Measurements from ENCODE around the gene ANKS1B. TPM values are rescaled to one million over a fixed set of nuclear protein-coding genes. Genes with fewer than 3 reads are reported as not detected.

ANKS1B gene
- total and polyA plus RNA-seq, 3 experiments from 2014 or later, result 0.39 to 0.60 TPM; not detected in 1

DNA sequence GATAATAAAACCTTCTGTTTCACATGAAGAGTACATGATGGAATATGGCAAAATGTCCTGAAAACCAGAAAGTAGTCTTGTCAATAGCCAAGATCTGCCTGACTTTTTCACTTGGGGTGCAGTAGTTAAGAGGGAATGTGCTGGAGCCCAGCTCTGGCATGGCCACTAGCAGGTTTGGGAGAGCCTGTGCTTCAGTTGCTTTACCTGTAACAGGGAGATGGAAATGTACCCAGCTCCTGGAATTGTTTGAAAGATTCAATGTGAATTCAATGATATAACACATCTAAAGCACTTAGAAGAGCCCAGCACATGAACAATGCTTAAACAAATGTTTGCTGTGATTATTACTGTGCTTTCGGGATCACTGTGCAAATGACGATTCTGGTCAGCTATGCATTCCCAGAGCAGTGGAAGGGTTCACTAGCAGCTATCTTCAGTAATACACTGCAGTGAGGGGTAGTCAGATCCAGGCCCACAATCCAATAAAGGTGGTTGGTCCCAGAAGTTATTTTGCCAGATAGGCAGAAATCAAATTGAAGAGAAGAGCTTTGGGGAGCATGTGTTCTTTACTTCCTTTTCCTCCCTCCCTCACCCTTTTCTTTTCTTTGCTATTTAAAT, 1114.7 kb downstream of the ANKS1B start:
- Mint-ChIP-seq H3K9me3 (peaks cover 0 to 6% (median 0%) of the 10 kb centered on the region in 5 donors), H3K27me3 (peaks cover 0 to 12% of the 10 kb centered on the region in 2 donors), H3K4me3 (no peak overlapping the region), H3K27ac (no peak overlapping the region), H3K36me3 (no peaks in the 10 kb centered on the region), H3K4me1 (peaks cover 0 to 8% (median 4%) of the 10 kb centered on the region in 3 donors)
- H3K36me3 ChIP-seq (ENCODE audit: insufficient read depth, low read length), result no peaks in the 10 kb centered on the region
- H3K4me1 ChIP-seq (ENCODE audit: insufficient read depth, low read length), result no peaks in the 10 kb centered on the region
- H3K4me3 ChIP-seq (ENCODE audit: low read length), result no peak overlapping the region
- no peak for DNase-seq
- ChIA-PET POLR2A (no interaction called here), CTCF (no interaction called here)
- no peaks in the 10 kb centered on the region for H3K27me3 ChIP-seq (ENCODE audit: insufficient read depth, low read length, poor library complexity, severe bottlenecking)
- no peak overlapping the region for H3K27ac ChIP-seq (ENCODE audit: low read depth, low read length)
- no peaks in the 10 kb centered on the region for H3K9me3 ChIP-seq (ENCODE audit: low read length)

DNA sequence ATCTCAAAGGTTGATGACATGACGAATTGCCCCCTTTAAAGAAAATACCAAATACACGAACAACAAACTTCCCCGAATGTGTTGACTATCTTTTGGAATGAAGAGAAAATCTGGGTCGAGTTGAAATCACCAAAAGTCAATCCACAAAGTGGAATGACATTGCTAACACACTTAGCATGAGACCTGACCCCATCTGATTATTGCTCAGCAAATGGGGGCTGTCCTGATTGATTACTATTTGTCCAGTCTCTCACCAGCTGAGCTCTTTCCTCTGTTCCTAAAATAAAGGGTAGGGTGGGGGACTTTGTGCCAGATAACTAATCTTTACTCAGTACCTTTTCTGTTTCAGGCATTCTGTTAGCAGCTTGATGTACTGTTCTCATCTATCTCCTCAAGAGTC, 1116.2 kb downstream of the ANKS1B start:
- no peak for DNase-seq
- H3K36me3 Mint-ChIP-seq, result no peaks in the 10 kb centered on the region
- Histone ChIP-seq H3K27ac (ENCODE audit: low read depth, low read length) (no peak overlapping the region), H3K4me3 (ENCODE audit: low read length) (no peak overlapping the region), H3K27me3 (ENCODE audit: insufficient read depth, low read length, poor library complexity, severe bottlenecking) (no peaks in the 10 kb centered on the region), H3K36me3 (ENCODE audit: insufficient read depth, low read length) (no peaks in the 10 kb centered on the region), H3K9me3 (ENCODE audit: low read length) (no peaks in the 10 kb centered on the region), H3K4me1 (ENCODE audit: insufficient read depth, low read length) (no peaks in the 10 kb centered on the region)
- peaks cover 0 to 12% of the 10 kb centered on the region in 2 donors for H3K27me3 Mint-ChIP-seq
- no peak overlapping the region for H3K4me3 Mint-ChIP-seq
- ChIA-PET POLR2A (no interaction called here), CTCF (no interaction called here)
- H3K27ac Mint-ChIP-seq, result no peak overlapping the region
- H3K9me3 Mint-ChIP-seq, result peaks cover 0 to 6% (median 0%) of the 10 kb centered on the region in 5 donors
- peaks cover 0 to 8% (median 4%) of the 10 kb centered on the region in 3 donors for H3K4me1 Mint-ChIP-seq

- Mint-ChIP-seq H3K4me3 (no peak overlapping the region), H3K27ac (no peak overlapping the region), H3K27me3 (peaks cover 0 to 12% of the 10 kb centered on the region in 2 donors), H3K36me3 (no peaks in the 10 kb centered on the region), H3K4me1 (peaks cover 0 to 8% (median 4%) of the 10 kb centered on the region in 3 donors), H3K9me3 (peaks cover 0 to 6% (median 0%) of the 10 kb centered on the region in 5 donors)
- Histone ChIP-seq H3K4me3 (ENCODE audit: low read length) (no peak overlapping the region), H3K4me1 (ENCODE audit: insufficient read depth, low read length) (no peaks in the 10 kb centered on the region), H3K27ac (ENCODE audit: low read depth, low read length) (no peak overlapping the region), H3K27me3 (ENCODE audit: insufficient read depth, low read length, poor library complexity, severe bottlenecking) (no peaks in the 10 kb centered on the region), H3K9me3 (ENCODE audit: low read length) (no peaks in the 10 kb centered on the region), H3K36me3 (ENCODE audit: insufficient read depth, low read length) (no peaks in the 10 kb centered on the region)
- ChIA-PET POLR2A (no interaction called here), CTCF (no interaction called here)
- DNase-seq, result no peak
Measured at GRCh38 chr12:98868076-98868475, 1116.7 kb downstream of the ANKS1B start.

DNA sequence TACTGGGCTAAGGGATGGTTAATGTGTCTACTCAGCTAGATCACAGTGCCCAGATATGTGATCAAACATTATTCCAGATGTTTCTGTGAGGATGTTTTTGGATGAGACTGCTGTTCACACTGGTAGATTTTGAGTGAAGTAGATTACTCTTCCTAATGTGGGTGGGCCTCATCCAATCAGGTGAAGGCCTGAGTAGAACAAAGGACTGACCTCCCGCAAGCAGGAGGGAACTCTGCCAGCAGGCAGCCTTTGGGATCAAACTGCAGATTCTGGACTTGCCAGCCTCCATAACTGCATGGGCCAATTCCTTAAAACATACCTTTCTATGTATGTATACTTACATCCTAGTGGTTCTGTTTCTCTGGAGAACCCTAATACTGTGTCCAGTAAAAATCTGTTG, 1120.4 kb downstream of the ANKS1B start:
- H3K27ac Mint-ChIP-seq, result no peak overlapping the region
- peaks cover 0 to 6% (median 0%) of the 10 kb centered on the region in 5 donors for H3K9me3 Mint-ChIP-seq
- H3K27me3 Mint-ChIP-seq, result peaks cover 2 to 6% of the 10 kb centered on the region in 2 donors
- H3K4me1 Mint-ChIP-seq, result no peaks in the 10 kb centered on the region
- H3K36me3 Mint-ChIP-seq, result no peaks in the 10 kb centered on the region
- no peaks in the 10 kb centered on the region for H3K36me3 ChIP-seq (ENCODE audit: insufficient read depth, low read length)
- H3K27ac ChIP-seq (ENCODE audit: low read depth, low read length), result no peak overlapping the region
- ChIA-PET CTCF (no interaction called here), POLR2A (no interaction called here)
- H3K4me3 Mint-ChIP-seq, result no peak overlapping the region
- no peak overlapping the region for H3K4me3 ChIP-seq (ENCODE audit: low read length)
- no peaks in the 10 kb centered on the region for H3K27me3 ChIP-seq (ENCODE audit: insufficient read depth, low read length, poor library complexity, severe bottlenecking)
- no peaks in the 10 kb centered on the region for H3K4me1 ChIP-seq (ENCODE audit: insufficient read depth, low read length)
- no peaks in the 10 kb centered on the region for H3K9me3 ChIP-seq (ENCODE audit: low read length)
- DNase-seq, result no peak

GRCh38 chr12:98863167-98863566, 1121.6 kb downstream of the ANKS1B start:
- no peaks in the 10 kb centered on the region for H3K4me1 Mint-ChIP-seq
- H3K9me3 Mint-ChIP-seq, result peaks cover 0 to 6% (median 0%) of the 10 kb centered on the region in 5 donors
- H3K27ac ChIP-seq (ENCODE audit: low read depth, low read length), result no peak overlapping the region
- no peaks in the 10 kb centered on the region for H3K4me1 ChIP-seq (ENCODE audit: insufficient read depth, low read length)
- no peaks in the 10 kb centered on the region for H3K27me3 ChIP-seq (ENCODE audit: insufficient read depth, low read length, poor library complexity, severe bottlenecking)
- H3K9me3 ChIP-seq (ENCODE audit: low read length), result no peaks in the 10 kb centered on the region
- POLR2A ChIA-PET, result no interaction called here
- CTCF ChIA-PET, result no interaction called here
- H3K27me3 Mint-ChIP-seq, result peaks cover 2 to 3% of the 10 kb centered on the region in 2 donors
- H3K36me3 Mint-ChIP-seq, result no peaks in the 10 kb centered on the region
- H3K4me3 Mint-ChIP-seq, result no peak overlapping the region
- no peaks in the 10 kb centered on the region for H3K36me3 ChIP-seq (ENCODE audit: insufficient read depth, low read length)
- H3K4me3 ChIP-seq (ENCODE audit: low read length), result no peak overlapping the region
- no peak for DNase-seq
- no peak overlapping the region for H3K27ac Mint-ChIP-seq

GRCh38 chr12:98861251-98861650, 1123.5 kb downstream of the ANKS1B start:
- Mint-ChIP-seq H3K27me3 (peaks cover 2 to 3% of the 10 kb centered on the region in 2 donors), H3K4me1 (no peaks in the 10 kb centered on the region), H3K27ac (no peak overlapping the region), H3K9me3 (peaks cover 0 to 2% (median 0%) of the 10 kb centered on the region in 5 donors), H3K4me3 (no peak overlapping the region), H3K36me3 (no peaks in the 10 kb centered on the region)
- no peaks in the 10 kb centered on the region for H3K9me3 ChIP-seq (ENCODE audit: low read length)
- POLR2A ChIA-PET, result no interaction called here
- DNase-seq, result no peak
- no peaks in the 10 kb centered on the region for H3K27me3 ChIP-seq (ENCODE audit: insufficient read depth, low read length, poor library complexity, severe bottlenecking)
- H3K27ac ChIP-seq (ENCODE audit: low read depth, low read length), result no peak overlapping the region
- H3K36me3 ChIP-seq (ENCODE audit: insufficient read depth, low read length), result no peaks in the 10 kb centered on the region
- CTCF ChIA-PET, result no interaction called here
- H3K4me1 ChIP-seq (ENCODE audit: insufficient read depth, low read length), result no peaks in the 10 kb centered on the region
- no peak overlapping the region for H3K4me3 ChIP-seq (ENCODE audit: low read length)

DNA sequence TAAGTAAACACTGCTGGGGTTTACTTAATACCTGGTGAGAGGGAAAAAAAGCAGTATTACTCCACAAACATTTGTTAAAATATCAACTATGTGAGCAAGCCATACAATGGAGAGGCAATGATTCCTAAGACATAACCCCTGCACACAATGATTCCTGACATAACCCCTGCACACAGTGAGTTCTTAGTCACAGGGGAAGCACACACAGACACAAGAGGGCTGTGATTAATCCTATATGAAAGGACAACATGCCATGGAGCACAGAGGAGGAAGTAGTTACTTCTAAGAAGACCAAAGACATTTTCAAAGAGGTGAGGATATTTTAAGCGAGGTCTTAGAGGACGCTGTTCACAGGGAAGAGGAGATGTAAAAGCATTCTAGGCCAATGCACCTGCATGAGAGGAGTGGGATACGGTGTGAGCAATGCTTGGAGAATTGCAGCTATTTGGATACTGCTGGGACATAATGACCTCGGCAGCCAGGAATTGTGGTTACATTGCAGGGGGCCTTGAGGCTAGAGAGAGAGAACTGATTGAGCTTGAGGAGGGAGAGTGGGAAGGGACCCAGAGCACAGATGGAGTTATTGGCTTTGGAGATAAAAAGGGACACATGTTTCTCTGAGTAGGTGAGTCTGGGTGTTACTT, 1127.7 kb downstream of the ANKS1B start:
- no peaks in the 10 kb centered on the region for H3K36me3 Mint-ChIP-seq
- H3K9me3 Mint-ChIP-seq, result no peaks in the 10 kb centered on the region
- no peak for DNase-seq
- no peaks in the 10 kb centered on the region for H3K9me3 ChIP-seq (ENCODE audit: low read length)
- POLR2A ChIA-PET, result no interaction called here
- H3K4me1 ChIP-seq (ENCODE audit: insufficient read depth, low read length), result no peaks in the 10 kb centered on the region
- H3K4me1 Mint-ChIP-seq, result no peaks in the 10 kb centered on the region
- no peaks in the 10 kb centered on the region for H3K27me3 ChIP-seq (ENCODE audit: insufficient read depth, low read length, poor library complexity, severe bottlenecking)
- H3K27ac ChIP-seq (ENCODE audit: low read depth, low read length), result no peak overlapping the region
- no peaks in the 10 kb centered on the region for H3K36me3 ChIP-seq (ENCODE audit: insufficient read depth, low read length)
- no peak overlapping the region for H3K4me3 ChIP-seq (ENCODE audit: low read length)
- H3K27me3 Mint-ChIP-seq, result peaks cover 6 to 11% of the 10 kb centered on the region in 2 donors
- no peak overlapping the region for H3K27ac Mint-ChIP-seq
- no peak overlapping the region for H3K4me3 Mint-ChIP-seq
- CTCF ChIA-PET, result no interaction called here

GRCh38 chr12:98852181-98852580, 1132.6 kb downstream of the ANKS1B start:
- H3K27me3 Mint-ChIP-seq, result peaks cover 11 to 22% of the 10 kb centered on the region in 2 donors
- H3K27me3 ChIP-seq (ENCODE audit: insufficient read depth, low read length, poor library complexity, severe bottlenecking), result no peaks in the 10 kb centered on the region
- H3K4me1 Mint-ChIP-seq, result no peaks in the 10 kb centered on the region
- H3K36me3 ChIP-seq (ENCODE audit: insufficient read depth, low read length), result no peaks in the 10 kb centered on the region
- H3K9me3 ChIP-seq (ENCODE audit: low read length), result no peaks in the 10 kb centered on the region
- POLR2A ChIA-PET, result no interaction called here
- no peak overlapping the region for H3K4me3 Mint-ChIP-seq
- peaks cover 0 to 4% (median 0%) of the 10 kb centered on the region in 5 donors for H3K9me3 Mint-ChIP-seq
- H3K27ac ChIP-seq (ENCODE audit: low read depth, low read length), result no peak overlapping the region
- H3K4me1 ChIP-seq (ENCODE audit: insufficient read depth, low read length), result no peaks in the 10 kb centered on the region
- H3K27ac Mint-ChIP-seq, result no peak overlapping the region
- no peaks in the 10 kb centered on the region for H3K36me3 Mint-ChIP-seq
- CTCF ChIA-PET, result no interaction called here
- DNase-seq, result no peak
- no peak overlapping the region for H3K4me3 ChIP-seq (ENCODE audit: low read length)
